Left hindlimb (tissue), 1 donor: Measurements from ENCODE around the gene NEUROD2.

ENCODE experiments used
- DNase-seq: peaks from one replicate; pipeline ENCODE4 v3.0.0-alpha.2; 2018

The NEUROD2 gene

GRCh38 chr17:39607851-39608130, at the start of gene NEUROD2:
NEUROD2 (minus strand) TSS chr17:39607920; CDS start chr17:39606599, 1,321 bp downstream.
- no peak for DNase-seq

- no peak for DNase-seq
Measured at GRCh38 chr17:39655105-39655504, 47.4 kb upstream of the NEUROD2 start.

DNA sequence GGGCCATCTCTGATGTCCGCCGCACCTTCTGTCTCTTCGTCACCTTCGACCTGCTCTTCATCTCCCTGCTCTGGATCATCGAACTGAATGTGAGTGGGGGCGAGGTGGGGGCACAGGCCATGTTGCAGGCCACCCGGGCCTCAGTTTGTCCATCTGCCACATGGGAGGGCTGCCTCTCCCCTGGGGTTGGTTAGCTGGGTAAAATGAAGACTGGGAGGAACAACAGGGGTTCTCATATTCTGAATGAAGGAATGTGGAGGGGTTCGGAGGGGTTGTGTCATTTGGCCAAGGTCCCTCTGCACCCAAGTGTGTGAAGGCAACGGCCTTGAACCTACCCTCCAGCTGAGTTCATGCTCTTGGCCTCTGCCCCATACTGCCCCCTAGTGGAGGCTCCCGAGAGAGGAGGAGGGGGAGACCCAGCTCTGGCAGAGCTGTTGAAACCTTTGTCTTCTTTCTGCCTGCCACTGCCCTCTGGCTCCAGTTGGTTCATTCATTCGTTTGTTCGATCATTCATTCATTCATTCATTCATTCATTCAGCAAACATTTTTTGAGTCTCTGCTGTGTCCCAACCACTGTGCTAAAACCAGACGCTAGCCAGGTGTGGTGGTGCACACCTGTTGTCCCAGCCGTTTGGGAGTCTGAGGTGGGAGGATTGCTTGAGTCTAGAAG, 46.1 kb upstream of the NEUROD2 start:
- DNase-seq: no peak

- no peak for DNase-seq
Measured at GRCh38 chr17:39653316-39653661, 45.6 kb upstream of the NEUROD2 start.

DNA sequence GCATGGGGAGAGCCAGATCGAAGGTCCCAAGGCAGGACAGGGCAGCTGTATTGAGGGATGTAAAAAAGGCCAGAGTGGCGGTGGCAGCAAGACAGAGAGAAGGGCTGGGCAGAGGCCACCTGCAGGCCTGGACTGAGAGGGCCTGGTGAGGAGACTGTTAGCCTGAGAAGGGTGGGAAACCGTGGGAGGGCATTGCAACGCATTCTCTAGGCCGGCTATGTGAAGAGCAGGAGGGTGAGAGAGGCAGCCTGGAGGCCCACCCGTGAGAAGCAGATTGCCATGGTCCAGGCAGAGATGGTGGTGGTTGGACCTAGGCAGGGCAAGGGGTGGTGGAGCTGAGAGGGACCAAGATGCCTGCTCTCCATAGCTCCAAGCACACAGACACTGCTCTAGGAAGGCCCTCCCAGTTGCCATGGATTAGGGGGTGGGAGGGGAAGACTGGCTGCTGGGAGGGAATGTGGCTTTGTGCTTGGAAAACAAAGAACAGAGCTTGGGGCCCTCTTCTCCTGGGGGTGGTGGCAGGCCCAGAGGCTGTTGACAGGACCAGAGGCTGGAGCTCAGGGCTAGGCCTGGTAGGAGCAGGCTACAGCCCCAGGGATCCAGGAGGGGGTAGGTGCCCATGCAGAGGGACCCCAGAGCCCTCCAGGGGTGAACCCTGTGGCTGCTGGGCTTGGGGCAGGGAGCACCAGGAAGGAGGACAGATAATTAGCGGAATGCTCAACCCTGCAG, 45.0 kb upstream of the NEUROD2 start:
- DNase-seq: no peak

DNA sequence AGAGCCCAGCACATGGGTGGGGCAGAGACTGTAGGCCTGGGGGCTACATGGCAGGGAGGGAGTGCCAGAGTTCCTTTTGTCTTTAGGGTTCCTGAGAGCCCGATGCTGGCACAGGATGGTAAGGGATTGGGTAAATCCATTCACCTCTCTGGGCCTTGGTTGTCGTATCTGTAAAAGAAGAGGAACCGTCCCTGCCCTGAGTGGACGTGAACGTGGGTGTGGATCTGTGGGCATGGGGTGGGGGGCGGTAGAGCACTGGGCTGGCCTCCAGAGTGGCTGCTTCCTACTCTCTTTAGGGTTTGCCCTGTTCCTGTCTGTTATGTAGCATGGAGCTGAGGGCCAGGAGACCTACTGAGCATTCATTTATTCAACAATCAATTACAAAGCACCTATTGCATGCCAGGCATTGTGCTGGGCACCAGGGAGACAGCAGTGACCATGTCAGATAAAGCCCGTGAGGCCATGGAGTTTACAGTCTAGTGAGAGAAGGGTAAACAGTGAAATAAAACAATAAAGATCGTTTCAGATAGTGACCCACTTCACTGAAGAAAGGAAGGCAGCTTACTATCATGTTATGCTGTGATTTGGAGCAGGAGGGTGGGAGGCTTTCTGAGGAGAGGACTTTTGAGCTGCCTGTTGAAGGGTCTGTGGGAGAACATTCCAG, 44.3 kb upstream of the NEUROD2 start:
- no peak for DNase-seq

GRCh38 chr17:39650121-39650579, 42.4 kb upstream of the NEUROD2 start:
- DNase-seq: no peak

DNA sequence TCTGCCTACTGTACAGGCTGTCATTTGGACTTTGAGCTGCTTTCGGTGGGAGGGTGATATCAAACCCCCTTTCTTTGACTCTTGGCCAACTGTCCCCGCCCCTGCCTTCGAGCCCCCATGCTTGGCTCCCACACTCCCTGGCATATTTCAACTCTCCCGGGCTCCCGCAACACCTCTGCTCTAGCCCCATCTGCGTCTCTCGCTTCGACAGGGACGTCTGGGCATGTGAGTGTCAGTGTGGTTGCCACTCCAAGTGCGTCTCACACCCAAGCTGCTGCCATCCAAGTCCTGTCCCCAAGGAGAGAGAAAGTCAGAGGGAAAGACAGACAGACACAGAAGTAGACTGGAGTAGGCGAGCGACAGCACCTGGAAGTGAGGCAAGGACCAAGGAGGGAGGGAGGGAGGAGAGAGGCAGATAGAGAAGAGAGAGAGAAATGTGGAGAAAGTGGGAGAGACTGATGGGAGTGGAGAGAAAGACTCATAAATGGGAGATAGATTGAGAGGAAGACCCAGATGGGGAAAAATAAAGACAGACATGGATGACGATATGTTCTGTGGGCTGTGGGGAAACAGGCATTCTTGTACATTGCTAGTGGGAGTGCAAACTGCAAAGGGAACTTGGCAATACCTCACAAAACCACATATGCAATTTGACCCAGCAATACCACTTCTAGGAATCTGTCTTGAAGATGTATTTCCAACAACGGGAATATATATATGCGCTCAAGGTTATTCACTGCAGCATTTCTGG, 41.1 kb upstream of the NEUROD2 start:
- DNase-seq: no peak

DNA sequence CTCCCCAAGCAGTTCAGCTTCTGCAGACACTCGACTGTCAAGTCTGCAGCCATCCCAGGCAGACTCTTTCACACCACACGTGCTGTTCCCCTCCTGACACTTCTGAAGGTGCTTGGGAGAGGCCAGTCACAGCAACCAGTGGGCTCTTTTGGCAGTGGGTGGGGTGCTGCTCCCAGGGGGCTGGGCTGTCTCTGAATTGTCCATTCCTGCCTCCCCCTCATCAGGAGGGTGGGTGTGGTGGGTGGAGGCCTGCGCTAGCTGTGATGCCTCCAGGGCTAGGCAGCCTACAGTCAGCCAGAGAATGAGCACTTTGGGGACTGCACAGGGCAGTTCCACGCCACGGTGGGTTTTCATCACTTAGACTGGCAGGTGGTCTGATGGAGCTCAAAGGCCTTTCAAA, 39.5 kb upstream of the NEUROD2 start:
- no peak for DNase-seq

- DNase-seq: no peak
Measured at GRCh38 chr17:39643271-39643670, 35.6 kb upstream of the NEUROD2 start.

GRCh38 chr17:39642291-39643074, 34.8 kb upstream of the NEUROD2 start:
- no peak for DNase-seq

DNA sequence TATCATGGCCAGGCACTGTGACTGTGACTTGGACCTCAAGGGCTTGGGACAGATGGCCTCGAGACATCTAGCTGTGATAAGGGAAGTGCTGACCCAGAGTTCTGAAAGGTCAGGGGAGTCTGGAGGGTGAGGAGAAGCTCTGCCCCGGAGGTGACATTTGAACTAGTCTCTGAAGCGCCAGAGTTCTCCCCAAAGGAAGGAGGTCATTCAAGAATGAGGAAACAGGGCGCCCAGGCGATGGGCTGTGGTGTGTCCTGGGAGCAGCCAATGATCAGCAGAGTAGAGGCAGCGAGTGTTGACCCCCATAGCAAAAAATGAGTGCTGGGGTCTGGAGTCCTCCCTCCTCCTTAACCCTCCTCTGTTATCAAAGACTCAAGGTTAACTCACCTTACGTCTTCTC, 34.2 kb upstream of the NEUROD2 start:
- no peak for DNase-seq

GRCh38 chr17:39641097-39641496, 33.4 kb upstream of the NEUROD2 start:
- no peak for DNase-seq

DNA sequence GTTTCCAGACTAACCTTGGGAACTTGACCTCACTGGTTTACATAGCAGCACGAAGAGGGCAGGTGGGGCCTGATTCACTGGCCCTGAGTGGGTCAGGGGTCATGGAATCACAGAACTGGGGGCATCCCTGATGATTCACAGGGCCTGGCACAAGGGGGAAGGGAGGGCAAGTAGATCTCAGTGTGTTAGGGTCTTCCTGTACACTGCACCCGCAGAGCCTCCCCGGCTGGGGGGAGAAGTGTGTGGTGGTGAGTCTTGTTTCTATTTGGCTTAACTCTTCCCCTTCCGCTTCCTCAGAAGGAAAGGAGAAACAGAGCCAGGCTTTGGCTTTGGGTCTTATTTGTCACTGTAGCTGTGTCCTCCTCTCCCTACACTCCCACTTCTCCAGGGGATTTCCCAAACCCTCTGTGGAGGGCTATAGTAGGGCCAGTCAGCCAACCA, 32.9 kb upstream of the NEUROD2 start:
- DNase-seq: no peak

DNA sequence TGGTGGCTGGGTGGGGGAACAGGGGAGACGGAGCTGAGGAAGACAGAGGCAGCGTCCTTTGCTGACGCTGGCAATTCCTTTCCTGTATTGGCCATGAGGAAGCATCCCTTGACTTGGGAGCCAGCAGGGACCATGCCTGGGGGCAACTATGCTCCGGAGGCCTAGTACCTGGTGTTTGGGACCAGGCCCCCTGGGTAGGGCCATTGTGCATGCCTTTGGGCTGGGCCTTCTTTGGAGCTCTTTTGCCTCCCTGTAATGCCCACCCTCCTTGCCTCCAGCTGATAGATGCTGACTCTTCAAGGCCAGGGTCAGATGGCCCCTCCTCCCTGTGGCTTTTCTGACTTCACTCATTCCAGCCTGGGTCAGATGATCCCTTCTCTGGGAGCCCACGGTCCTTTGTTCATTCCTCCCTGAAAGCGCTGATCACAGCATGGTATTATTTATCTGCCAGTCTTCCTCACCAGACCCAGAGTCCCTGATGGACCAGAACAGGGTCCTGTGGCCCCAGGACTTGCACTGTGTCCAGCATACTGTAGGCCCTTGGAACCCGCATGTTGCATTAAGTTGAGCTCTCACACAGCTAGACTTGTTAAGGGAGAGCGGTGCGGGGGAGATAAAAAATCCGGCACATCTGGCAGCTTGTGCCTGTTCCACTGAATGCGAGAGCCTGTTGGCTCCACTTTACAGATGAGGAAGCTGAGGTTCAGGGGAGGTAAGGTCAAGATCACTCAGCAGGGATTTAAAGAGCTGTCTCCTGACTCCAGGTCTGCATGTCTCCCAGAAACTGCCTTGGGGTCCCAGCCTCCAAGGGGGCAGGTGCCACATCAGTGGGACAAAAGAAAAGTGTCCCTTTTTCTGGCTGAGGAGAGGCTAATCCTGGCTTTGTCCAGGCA, 32.1 kb upstream of the NEUROD2 start:
- no peak for DNase-seq

GRCh38 chr17:39639043-39639442, 31.3 kb upstream of the NEUROD2 start:
- DNase-seq: no peak

DNA sequence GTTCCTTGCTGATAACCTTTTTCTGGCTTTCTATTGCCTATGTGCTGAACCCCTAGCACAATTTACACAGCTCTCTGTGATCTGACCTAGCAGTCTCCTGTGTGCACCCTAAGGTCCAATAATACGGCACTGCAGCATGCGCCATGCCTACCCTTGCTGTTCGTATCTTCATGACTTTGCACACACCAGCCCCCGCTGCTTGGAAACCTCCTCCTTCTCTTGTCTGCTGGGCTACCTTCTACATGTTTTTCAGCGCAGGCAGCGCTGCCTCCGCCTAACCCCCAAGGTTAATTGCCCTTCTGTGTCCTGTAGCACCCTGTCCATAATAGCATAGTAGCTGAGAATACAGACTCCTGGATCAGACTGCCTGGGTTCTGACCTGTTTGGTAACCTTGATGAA, 30.6 kb upstream of the NEUROD2 start:
- no peak for DNase-seq

DNA sequence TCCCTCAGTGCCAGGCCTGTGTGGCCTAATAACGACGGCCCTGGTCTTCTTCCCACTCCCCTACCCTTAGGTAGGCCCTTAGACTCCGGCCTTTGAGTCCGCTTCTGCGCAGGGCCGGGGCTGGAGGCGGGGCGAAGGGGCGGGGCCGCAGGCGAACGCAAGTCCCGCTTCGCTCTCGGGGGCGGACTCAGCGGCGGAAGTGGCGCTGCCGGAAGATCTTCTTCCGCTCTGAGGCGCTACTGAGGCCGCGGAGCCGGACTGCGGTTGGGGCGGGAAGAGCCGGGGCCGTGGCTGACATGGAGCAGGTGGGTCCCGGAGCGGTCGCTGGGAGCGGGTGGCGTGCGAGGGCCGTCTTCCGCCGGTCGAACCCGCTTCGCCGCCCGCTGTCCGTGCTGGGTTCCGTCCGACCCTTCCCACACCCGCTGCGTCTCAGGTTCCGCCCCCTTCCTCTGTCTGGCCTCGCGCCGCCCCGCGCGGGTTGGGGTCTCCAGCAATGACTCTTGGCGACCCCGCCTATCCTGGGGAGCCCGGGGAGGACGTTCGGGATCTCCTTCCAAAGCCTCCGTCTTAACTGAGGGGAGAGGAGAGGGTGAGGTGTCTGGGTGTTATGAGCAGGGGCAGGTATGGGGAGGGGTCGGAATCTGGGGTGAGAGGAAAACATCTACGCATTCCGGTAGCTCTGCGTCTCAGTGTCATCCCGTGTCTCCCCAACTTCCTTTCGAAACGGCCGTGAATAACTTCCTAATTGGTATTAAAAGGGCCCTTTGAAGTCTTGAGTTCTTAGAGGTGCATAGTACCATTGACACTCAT, 29.4 kb upstream of the NEUROD2 start, which contains the start of gene STARD3:
Gene STARD3, plus strand, starts transcription at position 218 of the 810 bp plus-strand sequence. CDS start 16,388 bp downstream, outside the sequence.
- peak; percentile 91 for DNase-seq

DNA sequence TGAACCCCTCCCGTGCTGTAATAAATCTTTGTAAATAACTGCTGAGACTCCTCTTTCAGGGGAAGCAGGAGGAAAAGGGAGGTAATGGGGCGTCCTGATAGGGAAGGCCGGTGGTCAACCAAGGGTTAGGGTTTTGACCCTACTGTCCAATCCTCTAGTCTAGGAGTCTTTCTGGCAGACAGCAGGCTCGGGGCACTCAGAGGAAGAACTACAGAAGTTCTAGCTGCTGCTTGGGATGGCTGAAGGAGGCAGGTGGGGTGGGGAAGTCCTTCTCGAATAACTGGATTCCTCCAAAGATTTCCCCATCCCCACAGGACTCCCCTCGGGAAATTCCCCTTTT, 28.8 kb upstream of the NEUROD2 start:
- DNase-seq: no peak

GRCh38 chr17:39635614-39636176, 28.0 kb upstream of the NEUROD2 start:
- DNase-seq: no peak
